ENCODE measurements around the gene THSD8.
"Not testable (repeated sequence)": the region's sequence is repeated elsewhere in the genome, so short reads cannot be mapped to it uniquely, and the experiment has no call there.

Gene THSD8

GRCh38 chr19:12796146-12797071 is 5.5 kb upstream of the THSD8 start:
- Histone ChIP-seq H3K36me3 (ENCODE audit: control insufficient read depth, low read depth, low read length) (peaks cover 23% of the 10 kb centered on the region), H3K27me3 (ENCODE audit: control insufficient read depth, insufficient read depth, low read length) (peaks cover 19% of the 10 kb centered on the region), H3K9me3 (ENCODE audit: control insufficient read depth, low read depth, low read length) (no peaks in the 10 kb centered on the region), H3K9ac (ENCODE audit: low read length) (no peak overlapping the region), H3K4me1 (ENCODE audit: control insufficient read depth, low read depth, low read length) (peaks cover 15% of the 10 kb centered on the region), H3K27ac (ENCODE audit: low read length) (no peak overlapping the region), H3K4me3 (ENCODE audit: low read length) (no peak overlapping the region)

GRCh38 chr19:12797141-12797587 is 4.7 kb upstream of the THSD8 start:
- H3K4me3 ChIP-seq (ENCODE audit: low read length): no peak overlapping the region
- H3K36me3 ChIP-seq (ENCODE audit: control insufficient read depth, low read depth, low read length): peaks cover 23% of the 10 kb centered on the region
- H3K27ac ChIP-seq (ENCODE audit: low read length): no peak overlapping the region
- no peaks in the 10 kb centered on the region for H3K9me3 ChIP-seq (ENCODE audit: control insufficient read depth, low read depth, low read length)
- peaks cover 12% of the 10 kb centered on the region for H3K27me3 ChIP-seq (ENCODE audit: control insufficient read depth, insufficient read depth, low read length)
- H3K9ac ChIP-seq (ENCODE audit: low read length): no peak overlapping the region
- peaks cover 15% of the 10 kb centered on the region for H3K4me1 ChIP-seq (ENCODE audit: control insufficient read depth, low read depth, low read length)

GRCh38 chr19:12797607-12798006 is 4.3 kb upstream of the THSD8 start:
- H3K4me3 ChIP-seq (ENCODE audit: low read length); H3K9me3 ChIP-seq (ENCODE audit: control insufficient read depth, low read depth, low read length); H3K27ac ChIP-seq (ENCODE audit: low read length); H3K9ac ChIP-seq (ENCODE audit: low read length): not testable (repeated sequence)
- Histone ChIP-seq H3K4me1 (ENCODE audit: control insufficient read depth, low read depth, low read length) (peaks cover 15% of the 10 kb centered on the region), H3K36me3 (ENCODE audit: control insufficient read depth, low read depth, low read length) (peaks cover 23% of the 10 kb centered on the region), H3K27me3 (ENCODE audit: control insufficient read depth, insufficient read depth, low read length) (peaks cover 12% of the 10 kb centered on the region)

- Histone ChIP-seq H3K27ac (ENCODE audit: low read length) (no peak overlapping the region), H3K4me1 (ENCODE audit: control insufficient read depth, low read depth, low read length) (peaks cover 12% of the 10 kb centered on the region), H3K27me3 (ENCODE audit: control insufficient read depth, insufficient read depth, low read length) (peaks cover 7% of the 10 kb centered on the region), H3K36me3 (ENCODE audit: control insufficient read depth, low read depth, low read length) (peaks cover 23% of the 10 kb centered on the region), H3K4me3 (ENCODE audit: low read length) (peak overlapping the region; percentile 78), H3K9ac (ENCODE audit: low read length) (no peak overlapping the region), H3K9me3 (ENCODE audit: control insufficient read depth, low read depth, low read length) (no peaks in the 10 kb centered on the region)
Measured at GRCh38 chr19:12799742-12800465, 2.0 kb upstream of the THSD8 start.

- peaks cover 12% of the 10 kb centered on the region for H3K4me1 ChIP-seq (ENCODE audit: control insufficient read depth, low read depth, low read length)
- H3K4me3 ChIP-seq (ENCODE audit: low read length): peak overlapping the region; percentile 78
- H3K27ac ChIP-seq (ENCODE audit: low read length): no peak overlapping the region
- H3K9me3 ChIP-seq (ENCODE audit: control insufficient read depth, low read depth, low read length): no peaks in the 10 kb centered on the region
- H3K36me3 ChIP-seq (ENCODE audit: control insufficient read depth, low read depth, low read length): peaks cover 23% of the 10 kb centered on the region
- H3K27me3 ChIP-seq (ENCODE audit: control insufficient read depth, insufficient read depth, low read length): peaks cover 7% of the 10 kb centered on the region
- peak overlapping the region; percentile 80 for H3K9ac ChIP-seq (ENCODE audit: low read length)
Measured at GRCh38 chr19:12800466-12800770, 1.5 kb upstream of the THSD8 start.

GRCh38 chr19:12800923-12801465 is 875 bp upstream of the THSD8 start:
- peaks cover 23% of the 10 kb centered on the region for H3K36me3 ChIP-seq (ENCODE audit: control insufficient read depth, low read depth, low read length)
- H3K9ac ChIP-seq (ENCODE audit: low read length): peak overlapping the region; percentile 80
- H3K27ac ChIP-seq (ENCODE audit: low read length): no peak overlapping the region
- H3K4me3 ChIP-seq (ENCODE audit: low read length): peak overlapping the region; percentile 78
- peaks cover 7% of the 10 kb centered on the region for H3K27me3 ChIP-seq (ENCODE audit: control insufficient read depth, insufficient read depth, low read length)
- peaks cover 11% of the 10 kb centered on the region for H3K4me1 ChIP-seq (ENCODE audit: control insufficient read depth, low read depth, low read length)
- no peaks in the 10 kb centered on the region for H3K9me3 ChIP-seq (ENCODE audit: control insufficient read depth, low read depth, low read length)

GRCh38 chr19:12802267-12803106 is 618 bp downstream of the THSD8 start:
- Histone ChIP-seq H3K4me3 (ENCODE audit: low read length) (peak overlapping the region; percentile 78), H3K27me3 (ENCODE audit: control insufficient read depth, insufficient read depth, low read length) (peaks cover 7% of the 10 kb centered on the region), H3K27ac (ENCODE audit: low read length) (no peak overlapping the region), H3K9ac (ENCODE audit: low read length) (no peak overlapping the region), H3K9me3 (ENCODE audit: control insufficient read depth, low read depth, low read length) (no peaks in the 10 kb centered on the region), H3K4me1 (ENCODE audit: control insufficient read depth, low read depth, low read length) (peaks cover 13% of the 10 kb centered on the region), H3K36me3 (ENCODE audit: control insufficient read depth, low read depth, low read length) (peaks cover 18% of the 10 kb centered on the region)

- Histone ChIP-seq H3K9me3 (ENCODE audit: control insufficient read depth, low read depth, low read length) (no peaks in the 10 kb centered on the region), H3K27me3 (ENCODE audit: control insufficient read depth, insufficient read depth, low read length) (peaks cover 7% of the 10 kb centered on the region), H3K27ac (ENCODE audit: low read length) (no peak overlapping the region)
Measured at GRCh38 chr19:12804051-12804450, 2.2 kb downstream of the THSD8 start.

GRCh38 chr19:12806242-12807081 is 4.6 kb downstream of the THSD8 start, which contains the start of gene RNASEH2A:
Gene RNASEH2A, plus strand, starts transcription at chr19:12806584. Its CDS starts 90 bp downstream, at chr19:12806674.
- H3K4me1 ChIP-seq (ENCODE audit: control insufficient read depth, low read depth, low read length): peaks cover 8% of the 10 kb centered on the region

More at GRCh38 chr19:12804051-12804450, 2.2 kb downstream of the THSD8 start:
- H3K9ac ChIP-seq (ENCODE audit: low read length): no peak overlapping the region
- no peak overlapping the region for H3K4me3 ChIP-seq (ENCODE audit: low read length)
- H3K36me3 ChIP-seq (ENCODE audit: control insufficient read depth, low read depth, low read length): peaks cover 20% of the 10 kb centered on the region
- peaks cover 13% of the 10 kb centered on the region for H3K4me1 ChIP-seq (ENCODE audit: control insufficient read depth, low read depth, low read length)

GRCh38 chr19:12815088-12815487 is 13.2 kb downstream of the THSD8 start:
- Histone ChIP-seq H3K9ac (ENCODE audit: low read length) (no peak overlapping the region), H3K4me1 (ENCODE audit: control insufficient read depth, low read depth, low read length) (no peaks in the 10 kb centered on the region), H3K36me3 (ENCODE audit: control insufficient read depth, low read depth, low read length) (peaks cover 7% of the 10 kb centered on the region), H3K27ac (ENCODE audit: low read length) (no peak overlapping the region), H3K4me3 (ENCODE audit: low read length) (no peak overlapping the region), H3K27me3 (ENCODE audit: control insufficient read depth, insufficient read depth, low read length) (no peaks in the 10 kb centered on the region), H3K9me3 (ENCODE audit: control insufficient read depth, low read depth, low read length) (no peaks in the 10 kb centered on the region)

More at GRCh38 chr19:12806242-12807081, 4.6 kb downstream of the THSD8 start, which contains the start of gene RNASEH2A:
- H3K27ac ChIP-seq (ENCODE audit: low read length): peak within 1 kb of the TSS; percentile 41
- H3K9me3 ChIP-seq (ENCODE audit: control insufficient read depth, low read depth, low read length): no peaks in the 10 kb centered on the region
- H3K4me3 ChIP-seq (ENCODE audit: low read length): peak within 1 kb of the TSS; percentile 87
- peaks cover 15% of the 10 kb centered on the region for H3K36me3 ChIP-seq (ENCODE audit: control insufficient read depth, low read depth, low read length)
- H3K27me3 ChIP-seq (ENCODE audit: control insufficient read depth, insufficient read depth, low read length): peaks cover 7% of the 10 kb centered on the region
- H3K9ac ChIP-seq (ENCODE audit: low read length): peak within 1 kb of the TSS; percentile 70

All from iPS-18a (cell line).